MM.1S (cell line): Measurements from ENCODE around the gene OLFML1.

Experiments used
- EZH2 ChIP-seq: fragments of 300-600 bp; sonication (generic); optimal IDR thresholded peaks from 2 replicates; pipeline ENCODE3; 2017; ENCODE audit warnings: low read depth, mild to moderate bottlenecking, antibody characterized with exemption, low read length, mixed read lengths
- EZH2phosphoT487 ChIP-seq: fragments of 300-600 bp; sonication (generic); IDR thresholded peaks from 2 replicates; pipeline ENCODE4 v1.6.1; 2018; ENCODE audit warnings: antibody characterized with exemption, low read length
- TF ChIP-seq, protein P1 (sequence below): fragments of 300-600 bp; sonication (generic); IDR thresholded peaks from 2 replicates; pipeline ENCODE4 v1.5.1; 2016; ENCODE audit warnings: antibody characterized with exemption, low read length, mixed read lengths

DNA sequence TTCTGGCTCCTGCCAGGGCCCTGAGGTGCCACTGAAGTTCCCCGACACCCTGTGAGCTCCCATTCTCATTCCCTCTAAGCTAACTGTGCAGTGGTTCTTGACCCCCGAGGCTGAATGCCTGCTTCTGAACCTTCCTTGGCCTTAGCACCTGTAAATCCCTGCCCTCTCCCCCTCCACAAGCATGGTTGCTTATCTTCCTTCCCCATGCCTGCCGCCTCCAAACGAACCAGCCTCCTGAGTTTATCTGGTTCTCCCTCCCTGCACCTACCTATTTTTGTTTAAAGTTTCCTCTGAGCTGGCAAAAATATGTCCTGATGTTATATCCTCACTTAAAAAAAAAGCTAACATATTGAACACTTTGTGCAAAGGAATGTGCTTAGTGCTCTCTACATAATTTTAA, 62.4 kb downstream of the OLFML1 start:
- TF ChIP-seq, protein P1, sequence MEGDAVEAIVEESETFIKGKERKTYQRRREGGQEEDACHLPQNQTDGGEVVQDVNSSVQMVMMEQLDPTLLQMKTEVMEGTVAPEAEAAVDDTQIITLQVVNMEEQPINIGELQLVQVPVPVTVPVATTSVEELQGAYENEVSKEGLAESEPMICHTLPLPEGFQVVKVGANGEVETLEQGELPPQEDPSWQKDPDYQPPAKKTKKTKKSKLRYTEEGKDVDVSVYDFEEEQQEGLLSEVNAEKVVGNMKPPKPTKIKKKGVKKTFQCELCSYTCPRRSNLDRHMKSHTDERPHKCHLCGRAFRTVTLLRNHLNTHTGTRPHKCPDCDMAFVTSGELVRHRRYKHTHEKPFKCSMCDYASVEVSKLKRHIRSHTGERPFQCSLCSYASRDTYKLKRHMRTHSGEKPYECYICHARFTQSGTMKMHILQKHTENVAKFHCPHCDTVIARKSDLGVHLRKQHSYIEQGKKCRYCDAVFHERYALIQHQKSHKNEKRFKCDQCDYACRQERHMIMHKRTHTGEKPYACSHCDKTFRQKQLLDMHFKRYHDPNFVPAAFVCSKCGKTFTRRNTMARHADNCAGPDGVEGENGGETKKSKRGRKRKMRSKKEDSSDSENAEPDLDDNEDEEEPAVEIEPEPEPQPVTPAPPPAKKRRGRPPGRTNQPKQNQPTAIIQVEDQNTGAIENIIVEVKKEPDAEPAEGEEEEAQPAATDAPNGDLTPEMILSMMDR = no peak
- TF ChIP-seq EZH2phosphoT487 (no peak), EZH2 (no peak)
